ENCODE data around the gene VPS11.

VPS11 gene

GRCh38 chr11:119106564-119107537, 39.2 kb downstream of the VPS11 start, which contains the start of gene C2CD2L:
Gene C2CD2L (plus strand): TSS chr11:119107344. CDS start chr11:119107742, 398 bp downstream.
- DNase-seq: peak; percentile 93 to 100

- DNase-seq: peak in 1 of 2 experiments; percentile 77
These were observed 40.0 kb downstream of the VPS11 start for GRCh38 chr11:119107538-119108145.

- peak; percentile 97 to 98 for DNase-seq
These were observed 40.7 kb downstream of the VPS11 start for GRCh38 chr11:119108146-119108856.

- no peak for DNase-seq
These were observed 41.2 kb downstream of the VPS11 start for GRCh38 chr11:119108857-119109221.

GRCh38 chr11:119109843-119110242, 42.2 kb downstream of the VPS11 start:
- DNase-seq: no peak

- DNase-seq: no peak
These were observed 42.8 kb downstream of the VPS11 start for GRCh38 chr11:119110439-119110838.

GRCh38 chr11:119111361-119111925, 43.8 kb downstream of the VPS11 start:
- DNase-seq: no peak

- no peak for DNase-seq
These were observed 44.8 kb downstream of the VPS11 start for GRCh38 chr11:119112314-119113020.

GRCh38 chr11:119113716-119114115, 46.1 kb downstream of the VPS11 start:
- DNase-seq: no peak

GRCh38 chr11:119114351-119114750, 46.7 kb downstream of the VPS11 start:
- DNase-seq: no peak

- no peak for DNase-seq
These were observed 48.0 kb downstream of the VPS11 start for GRCh38 chr11:119115484-119116234.

GRCh38 chr11:119116235-119116594, 48.6 kb downstream of the VPS11 start:
- no peak for DNase-seq

- no peak for DNase-seq
These were observed 49.0 kb downstream of the VPS11 start for GRCh38 chr11:119116601-119117000.

GRCh38 chr11:119117004-119117706, 49.5 kb downstream of the VPS11 start:
- DNase-seq: no peak

GRCh38 chr11:119118227-119118626, 50.6 kb downstream of the VPS11 start:
- DNase-seq: no peak

GRCh38 chr11:119118946-119119345, 51.3 kb downstream of the VPS11 start:
- no peak for DNase-seq

GRCh38 chr11:119120639-119121007, 53.0 kb downstream of the VPS11 start:
- DNase-seq: peak; percentile 68 to 71

- peak; percentile 100 for DNase-seq
These were observed 53.6 kb downstream of the VPS11 start, which contains the start of gene HINFP for GRCh38 chr11:119121008-119121810. Gene HINFP (plus strand): TSS chr11:119121580. CDS start chr11:119126945, 5,365 bp downstream.

- DNase-seq: no peak
These were observed 54.1 kb downstream of the VPS11 start for GRCh38 chr11:119121811-119122124.

GRCh38 chr11:119125821-119126220, 58.2 kb downstream of the VPS11 start:
- no peak for DNase-seq
